HepG2 (cell line): ENCODE data around the gene TBX3. TPM values are rescaled to one million over a fixed set of nuclear protein-coding genes. Genes with fewer than 3 reads are reported as not detected.

Experiments
- ATAD3A ChIP-seq: sonication (generic); formaldehyde crosslinking; IDR thresholded peaks from 2 replicates; pipeline ENCODE4 v1.4.0; 2020; ENCODE audit warnings: missing genetic modification reagents
- ATRX ChIP-seq: sonication (generic); formaldehyde crosslinking; IDR thresholded peaks from 2 replicates; pipeline ENCODE4 v1.4.0; 2020; ENCODE audit warnings: missing genetic modification reagents, borderline replicate concordance
- CCAR2 ChIP-seq: fragments of 200-400 bp; formaldehyde crosslinking; optimal IDR thresholded peaks from 2 replicates; pipeline ENCODE3; 2018; ENCODE audit warnings: low read depth, mild to moderate bottlenecking, low read length, moderate library complexity
- EP300 ChIP-seq, 3 experiments: sonication (generic) in 1 of 3; formaldehyde crosslinking in 1 of 3; IDR thresholded peaks; 2 replicates each; pipeline versions ENCODE4 v1.5.1 to v1.6.1; 2011 to 2020; ENCODE audit warnings: low read depth in 2 of 3, low read length in 2 of 3, borderline replicate concordance in 1 of 3, improper control_type of control experiment in 1 of 3, mild to moderate bottlenecking in 1 of 3, missing genetic modification reagents in 1 of 3, moderate library complexity in 1 of 3
- LCORL ChIP-seq, 2 experiments: fragments of 450-650 bp in 1 of 2; sonication (generic) in 1 of 2; formaldehyde crosslinking in 1 of 2; IDR thresholded peaks; 2 replicates each; pipeline versions ENCODE4 v1.5.0 to v1.6.1; 2017 to 2020; ENCODE audit warnings: antibody characterized with exemption in 1 of 2, missing genetic modification reagents in 1 of 2
- TCF12 ChIP-seq, 2 experiments: fragments of 450-650 bp in 1 of 2; sonication (generic) in 1 of 2; formaldehyde crosslinking in 1 of 2; IDR thresholded peaks; 2 replicates each; pipeline versions ENCODE4 v1.6.1 to v1.8.0; 2017 to 2022; ENCODE audit warnings: antibody characterized with exemption in 1 of 2, mild to moderate bottlenecking in 1 of 2, missing genetic modification reagents in 1 of 2, moderate library complexity in 1 of 2
- TRIM24 ChIP-seq: sonication (generic); formaldehyde crosslinking; IDR thresholded peaks from 2 replicates; pipeline ENCODE4 v1.8.0; 2022; ENCODE audit warnings: mild to moderate bottlenecking, missing genetic modification reagents
- XBP1 ChIP-seq: sonication (generic); formaldehyde crosslinking; IDR thresholded peaks from 2 replicates; pipeline ENCODE4 v1.5.0; 2020; ENCODE audit warnings: missing genetic modification reagents
- ZBTB38 ChIP-seq: sonication (generic); formaldehyde crosslinking; IDR thresholded peaks from 2 replicates; pipeline ENCODE4 v1.5.1; 2020; ENCODE audit warnings: mild to moderate bottlenecking, missing genetic modification reagents
- ZKSCAN8 ChIP-seq: IDR thresholded peaks from 2 replicates; pipeline ENCODE4 v1.6.1; 2016; ENCODE audit warnings: borderline replicate concordance, missing genetic modification reagents, missing compliant biosample characterization
- ZNF292 ChIP-seq: sonication (generic); formaldehyde crosslinking; IDR thresholded peaks from 2 replicates; pipeline ENCODE4 v1.8.1; 2022; ENCODE audit warnings: mild to moderate bottlenecking, low read depth, missing genetic modification reagents, borderline replicate concordance
- ZNF432 ChIP-seq: sonication (generic); formaldehyde crosslinking; IDR thresholded peaks from 2 replicates; pipeline ENCODE4 v1.5.0; 2020; ENCODE audit warnings: missing genetic modification reagents, mild to moderate bottlenecking, borderline replicate concordance
- ZNF670 ChIP-seq: sonication (generic); formaldehyde crosslinking; IDR thresholded peaks from 2 replicates; pipeline ENCODE4 v1.8.0; 2022; ENCODE audit warnings: mild to moderate bottlenecking, missing genetic modification reagents, borderline replicate concordance
- polyA plus RNA-seq, 8 experiments: library from polyadenylated mRNA; depleted of rRNA in 3 of 8; stranded (reverse) in 7 of 8; unstranded in 1 of 8; fragments of >200 nt; fragmentation: Illumina TruSeq in 4 of 8; extraction: Trizol in 4 of 8; gene quantifications; 2 replicates each; pipeline versions ENCODE4 v1.2.1 to v1.2.3, GENCODE V29; 2011 to 2016; ENCODE audit warnings: low read depth in 4 of 8, missing spikeins in 1 of 8, mixed read lengths in 1 of 8; ENCODE audit not compliant: insufficient read depth in 1 of 8
- total RNA-seq, 5 experiments: library from RNA; depleted of rRNA; stranded (reverse); fragments of >200 nt; fragmentation: Illumina TruSeq; extraction: Trizol; gene quantifications; 2 replicates each; pipeline ENCODE4 v1.2.3, GENCODE V29; 2016; ENCODE audit warnings: low read depth in 1 of 5
- TF ChIP-seq, protein P1 (sequence below): sonication (generic); formaldehyde crosslinking; IDR thresholded peaks from 2 replicates; pipeline ENCODE4 v1.4.0; 2020; ENCODE audit warnings: missing genetic modification reagents
- TF ChIP-seq, protein P2 (sequence below): sonication (generic); formaldehyde crosslinking; IDR thresholded peaks from 2 replicates; pipeline ENCODE4 v1.5.1; 2020; ENCODE audit warnings: mild to moderate bottlenecking, missing genetic modification reagents, borderline replicate concordance
- TF ChIP-seq, protein P3 (sequence below): IDR thresholded peaks from 2 replicates; pipeline ENCODE4 v1.6.1; 2016; ENCODE audit warnings: low read depth

TBX3 gene
- total and polyA plus RNA-seq, 2 of the 13 experiments (the other 11 are each of a cell fraction or from before 2014, with no cell fraction given): 27.1 to 42.4 TPM

DNA sequence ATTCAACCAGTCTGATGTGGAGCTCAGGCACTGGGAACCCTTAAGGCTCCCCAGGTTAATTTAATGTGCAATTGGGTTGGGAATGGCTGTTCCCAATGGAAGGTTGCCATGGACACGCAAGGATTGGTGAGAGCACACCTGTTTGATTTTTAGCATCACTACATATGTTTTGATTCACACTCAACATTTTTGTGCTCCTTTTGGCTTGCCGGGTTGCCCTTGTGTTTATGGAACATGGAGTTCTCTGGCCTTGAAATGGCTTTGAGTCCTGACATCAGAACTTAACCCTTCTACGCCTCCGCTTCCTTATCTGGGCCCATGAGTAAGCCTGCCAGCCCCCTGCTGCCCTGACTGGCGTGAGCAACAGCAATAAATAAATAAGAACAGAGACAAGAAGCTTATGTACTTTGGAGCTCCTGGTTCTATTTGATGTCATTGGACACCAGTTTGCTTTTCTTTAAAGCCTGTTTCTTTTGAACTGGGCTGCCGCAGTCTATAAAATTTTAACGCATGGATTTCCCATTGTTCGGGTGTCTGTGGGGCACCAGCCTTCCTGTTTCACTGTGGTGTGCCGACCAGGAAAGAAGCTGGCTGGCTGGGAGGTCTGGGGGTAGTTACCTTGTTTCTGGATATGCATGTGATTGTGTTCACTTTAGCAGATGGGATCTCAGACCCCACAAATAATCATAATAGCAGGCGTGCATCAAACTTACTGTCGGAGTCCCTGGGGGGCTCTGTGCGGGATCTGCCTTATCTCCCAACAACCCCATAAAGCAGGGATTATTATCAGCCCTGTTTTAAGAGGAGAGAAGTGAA lies 27.8 kb downstream of the TBX3 start (continued):
- TF ChIP-seq, protein P1, sequence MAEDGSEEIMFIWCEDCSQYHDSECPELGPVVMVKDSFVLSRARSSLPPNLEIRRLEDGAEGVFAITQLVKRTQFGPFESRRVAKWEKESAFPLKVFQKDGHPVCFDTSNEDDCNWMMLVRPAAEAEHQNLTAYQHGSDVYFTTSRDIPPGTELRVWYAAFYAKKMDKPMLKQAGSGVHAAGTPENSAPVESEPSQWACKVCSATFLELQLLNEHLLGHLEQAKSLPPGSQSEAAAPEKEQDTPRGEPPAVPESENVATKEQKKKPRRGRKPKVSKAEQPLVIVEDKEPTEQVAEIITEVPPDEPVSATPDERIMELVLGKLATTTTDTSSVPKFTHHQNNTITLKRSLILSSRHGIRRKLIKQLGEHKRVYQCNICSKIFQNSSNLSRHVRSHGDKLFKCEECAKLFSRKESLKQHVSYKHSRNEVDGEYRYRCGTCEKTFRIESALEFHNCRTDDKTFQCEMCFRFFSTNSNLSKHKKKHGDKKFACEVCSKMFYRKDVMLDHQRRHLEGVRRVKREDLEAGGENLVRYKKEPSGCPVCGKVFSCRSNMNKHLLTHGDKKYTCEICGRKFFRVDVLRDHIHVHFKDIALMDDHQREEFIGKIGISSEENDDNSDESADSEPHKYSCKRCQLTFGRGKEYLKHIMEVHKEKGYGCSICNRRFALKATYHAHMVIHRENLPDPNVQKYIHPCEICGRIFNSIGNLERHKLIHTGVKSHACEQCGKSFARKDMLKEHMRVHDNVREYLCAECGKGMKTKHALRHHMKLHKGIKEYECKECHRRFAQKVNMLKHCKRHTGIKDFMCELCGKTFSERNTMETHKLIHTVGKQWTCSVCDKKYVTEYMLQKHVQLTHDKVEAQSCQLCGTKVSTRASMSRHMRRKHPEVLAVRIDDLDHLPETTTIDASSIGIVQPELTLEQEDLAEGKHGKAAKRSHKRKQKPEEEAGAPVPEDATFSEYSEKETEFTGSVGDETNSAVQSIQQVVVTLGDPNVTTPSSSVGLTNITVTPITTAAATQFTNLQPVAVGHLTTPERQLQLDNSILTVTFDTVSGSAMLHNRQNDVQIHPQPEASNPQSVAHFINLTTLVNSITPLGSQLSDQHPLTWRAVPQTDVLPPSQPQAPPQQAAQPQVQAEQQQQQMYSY (CRISPR knock-in tag): no peak
- no peak for TF ChIP-seq LCORL (IDR thresholded peaks at IDR 0.05)
- TF ChIP-seq LCORL (CRISPR knock-in tag; IDR thresholded peaks at IDR 0.05): peak; percentile 46; the same call in 1 of the 2 replicates
- TF ChIP-seq, protein P2, sequence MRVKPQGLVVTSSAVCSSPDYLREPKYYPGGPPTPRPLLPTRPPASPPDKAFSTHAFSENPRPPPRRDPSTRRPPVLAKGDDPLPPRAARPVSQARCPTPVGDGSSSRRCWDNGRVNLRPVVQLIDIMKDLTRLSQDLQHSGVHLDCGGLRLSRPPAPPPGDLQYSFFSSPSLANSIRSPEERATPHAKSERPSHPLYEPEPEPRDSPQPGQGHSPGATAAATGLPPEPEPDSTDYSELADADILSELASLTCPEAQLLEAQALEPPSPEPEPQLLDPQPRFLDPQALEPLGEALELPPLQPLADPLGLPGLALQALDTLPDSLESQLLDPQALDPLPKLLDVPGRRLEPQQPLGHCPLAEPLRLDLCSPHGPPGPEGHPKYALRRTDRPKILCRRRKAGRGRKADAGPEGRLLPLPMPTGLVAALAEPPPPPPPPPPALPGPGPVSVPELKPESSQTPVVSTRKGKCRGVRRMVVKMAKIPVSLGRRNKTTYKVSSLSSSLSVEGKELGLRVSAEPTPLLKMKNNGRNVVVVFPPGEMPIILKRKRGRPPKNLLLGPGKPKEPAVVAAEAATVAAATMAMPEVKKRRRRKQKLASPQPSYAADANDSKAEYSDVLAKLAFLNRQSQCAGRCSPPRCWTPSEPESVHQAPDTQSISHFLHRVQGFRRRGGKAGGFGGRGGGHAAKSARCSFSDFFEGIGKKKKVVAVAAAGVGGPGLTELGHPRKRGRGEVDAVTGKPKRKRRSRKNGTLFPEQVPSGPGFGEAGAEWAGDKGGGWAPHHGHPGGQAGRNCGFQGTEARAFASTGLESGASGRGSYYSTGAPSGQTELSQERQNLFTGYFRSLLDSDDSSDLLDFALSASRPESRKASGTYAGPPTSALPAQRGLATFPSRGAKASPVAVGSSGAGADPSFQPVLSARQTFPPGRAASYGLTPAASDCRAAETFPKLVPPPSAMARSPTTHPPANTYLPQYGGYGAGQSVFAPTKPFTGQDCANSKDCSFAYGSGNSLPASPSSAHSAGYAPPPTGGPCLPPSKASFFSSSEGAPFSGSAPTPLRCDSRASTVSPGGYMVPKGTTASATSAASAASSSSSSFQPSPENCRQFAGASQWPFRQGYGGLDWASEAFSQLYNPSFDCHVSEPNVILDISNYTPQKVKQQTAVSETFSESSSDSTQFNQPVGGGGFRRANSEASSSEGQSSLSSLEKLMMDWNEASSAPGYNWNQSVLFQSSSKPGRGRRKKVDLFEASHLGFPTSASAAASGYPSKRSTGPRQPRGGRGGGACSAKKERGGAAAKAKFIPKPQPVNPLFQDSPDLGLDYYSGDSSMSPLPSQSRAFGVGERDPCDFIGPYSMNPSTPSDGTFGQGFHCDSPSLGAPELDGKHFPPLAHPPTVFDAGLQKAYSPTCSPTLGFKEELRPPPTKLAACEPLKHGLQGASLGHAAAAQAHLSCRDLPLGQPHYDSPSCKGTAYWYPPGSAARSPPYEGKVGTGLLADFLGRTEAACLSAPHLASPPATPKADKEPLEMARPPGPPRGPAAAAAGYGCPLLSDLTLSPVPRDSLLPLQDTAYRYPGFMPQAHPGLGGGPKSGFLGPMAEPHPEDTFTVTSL: peak; percentile 93; the same call in 1 of the 2 replicates
- TF ChIP-seq EP300 (IDR thresholded peaks at IDR 0.05; ENCODE audit: low read depth in 2 of 2, low read length in 2 of 2): peak; percentile 72 to 99; a peak in 3 of 4 replicates
- peak; percentile 97 for TF ChIP-seq EP300 (CRISPR knock-in tag; IDR thresholded peaks at IDR 0.05; ENCODE audit: borderline replicate concordance)
- no peak for TF ChIP-seq ZNF432 (CRISPR knock-in tag)
- TF ChIP-seq, protein P3, sequence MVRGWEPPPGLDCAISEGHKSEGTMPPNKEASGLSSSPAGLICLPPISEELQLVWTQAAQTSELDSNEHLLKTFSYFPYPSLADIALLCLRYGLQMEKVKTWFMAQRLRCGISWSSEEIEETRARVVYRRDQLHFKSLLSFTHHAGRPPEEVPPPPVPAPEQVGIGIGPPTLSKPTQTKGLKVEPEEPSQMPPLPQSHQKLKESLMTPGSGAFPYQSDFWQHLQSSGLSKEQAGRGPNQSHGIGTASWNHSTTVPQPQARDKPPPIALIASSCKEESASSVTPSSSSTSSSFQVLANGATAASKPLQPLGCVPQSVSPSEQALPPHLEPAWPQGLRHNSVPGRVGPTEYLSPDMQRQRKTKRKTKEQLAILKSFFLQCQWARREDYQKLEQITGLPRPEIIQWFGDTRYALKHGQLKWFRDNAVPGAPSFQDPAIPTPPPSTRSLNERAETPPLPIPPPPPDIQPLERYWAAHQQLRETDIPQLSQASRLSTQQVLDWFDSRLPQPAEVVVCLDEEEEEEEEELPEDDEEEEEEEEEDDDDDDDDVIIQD: peak; percentile 44; the same call in 1 of the 2 replicates
- TF ChIP-seq ZNF292: no peak
- no peak for TF ChIP-seq CCAR2
- TF ChIP-seq TCF12 (IDR thresholded peaks at IDR 0.05): no peak
- peak; percentile 59; the same call in 1 of the 2 replicates for TF ChIP-seq TCF12 (CRISPR knock-in tag; IDR thresholded peaks at IDR 0.05)
- no peak for TF ChIP-seq XBP1 (CRISPR knock-in tag)
- no peak for TF ChIP-seq TRIM24 (CRISPR knock-in tag)
- no peak for TF ChIP-seq ATAD3A (CRISPR knock-in tag)
- no peak for TF ChIP-seq ATRX (CRISPR knock-in tag)
- TF ChIP-seq ZNF670 (CRISPR knock-in tag): no peak
- no peak for TF ChIP-seq ZBTB38 (CRISPR knock-in tag)
- TF ChIP-seq ZKSCAN8 (CRISPR knock-in tag): peak; percentile 31; the same call in 1 of the 2 replicates
